HEK293 (cell line): ENCODE measurements around the gene GNAQ.

Experiments
- YY1 ChIP-seq: fragments of 450-650 bp; formaldehyde crosslinking; IDR thresholded peaks from 2 replicates; pipeline ENCODE4 v1.5.1; 2018; ENCODE audit warnings: missing biosample characterization, missing genetic modification characterization
- ZNF274 ChIP-seq, 2 experiments: fragments of 200-500 bp in 1 of 2; fragments of 450-650 bp in 1 of 2; sonication (Bioruptor generic) in 1 of 2; formaldehyde crosslinking in 1 of 2; IDR thresholded peaks; 2 replicates each; pipeline versions ENCODE4 v1.5.1 to v1.6.1; 2014 to 2016; ENCODE audit warnings: borderline replicate concordance in 1 of 2, inconsistent platforms in 1 of 2, low read length in 1 of 2, missing biosample characterization in 1 of 2, missing genetic modification characterization in 1 of 2
- ZNF354C ChIP-seq: fragments of 450-650 bp; formaldehyde crosslinking; IDR thresholded peaks from 2 replicates; pipeline ENCODE4 v1.5.1; 2016; ENCODE audit warnings: missing biosample characterization, missing genetic modification characterization, low read depth, borderline replicate concordance
- ZNF561 ChIP-seq: fragments of 450-650 bp; IDR thresholded peaks from 2 replicates; pipeline ENCODE4 v1.5.1; 2018; ENCODE audit warnings: missing biosample characterization, missing genetic modification characterization, borderline replicate concordance
- ZNF596 ChIP-seq: fragments of 450-650 bp; IDR thresholded peaks from 2 replicates; pipeline ENCODE4 v1.5.0; 2018; ENCODE audit warnings: missing biosample characterization, mild to moderate bottlenecking, missing genetic modification characterization, moderate library complexity
- ZNF785 ChIP-seq: fragments of 450-650 bp; formaldehyde crosslinking; IDR thresholded peaks from 2 replicates; pipeline ENCODE4 v1.5.1; 2016; ENCODE audit warnings: missing biosample characterization, missing genetic modification characterization
- TF ChIP-seq, protein P1 (sequence below): fragments of 450-650 bp; formaldehyde crosslinking; IDR thresholded peaks from 2 replicates; pipeline ENCODE4 v1.5.1; 2016; ENCODE audit warnings: missing biosample characterization, missing genetic modification characterization
- TF ChIP-seq, protein P2 (sequence below): fragments of 450-650 bp; formaldehyde crosslinking; IDR thresholded peaks from 2 replicates; pipeline ENCODE4 v1.5.1; 2016; ENCODE audit warnings: missing biosample characterization, missing genetic modification characterization
- TF ChIP-seq, protein P3 (sequence below): IDR thresholded peaks from 2 replicates; pipeline ENCODE4 v1.6.1; 2011; ENCODE audit warnings: mild to moderate bottlenecking, low read depth, low read length, borderline replicate concordance
- TF ChIP-seq, protein P4 (sequence below): fragments of 450-650 bp; formaldehyde crosslinking; IDR thresholded peaks from 2 replicates; pipeline ENCODE4 v1.5.1; 2017; ENCODE audit warnings: missing biosample characterization, missing genetic modification characterization
- TF ChIP-seq, protein P5 (sequence below): fragments of 450-650 bp; formaldehyde crosslinking; IDR thresholded peaks from 2 replicates; pipeline ENCODE4 v1.5.1; 2016; ENCODE audit warnings: missing biosample characterization, missing genetic modification characterization
- TF ChIP-seq, protein P6 (sequence below): fragments of 450-650 bp; formaldehyde crosslinking; IDR thresholded peaks from 2 replicates; pipeline ENCODE4 v1.5.1; 2016; ENCODE audit warnings: missing biosample characterization, missing genetic modification characterization

DNA sequence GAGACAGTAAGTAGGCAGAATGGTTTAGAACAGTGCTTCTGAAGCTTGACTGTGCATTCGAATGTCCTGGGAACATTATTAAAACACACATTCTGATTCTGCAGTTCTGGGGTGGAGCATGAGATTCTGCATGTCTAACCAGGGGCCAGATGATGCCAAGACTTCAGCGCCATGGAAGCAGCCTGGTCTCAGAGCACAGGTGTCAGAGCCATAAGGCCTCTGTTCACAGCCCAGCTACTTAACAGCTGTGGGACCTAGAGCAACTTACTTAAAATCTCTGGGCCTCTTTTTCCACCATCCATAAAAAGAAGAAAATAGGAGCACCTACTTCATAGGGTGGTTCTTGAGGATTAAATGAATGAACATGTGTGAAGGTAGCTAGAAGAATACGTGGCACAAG lies 84.0 kb downstream of the GNAQ start:
- TF ChIP-seq ZNF561 (no peak), ZNF274 (IDR thresholded peaks at IDR 0.05; ENCODE audit: low read length) (no peak), ZNF274 (tag by site-specific recombination; IDR thresholded peaks at IDR 0.05; ENCODE audit: borderline replicate concordance) (no peak), YY1 (tag by site-specific recombination) (no peak), ZNF596 (tag by site-specific recombination) (no peak), ZNF354C (tag by site-specific recombination) (no peak), ZNF785 (no peak)
- TF ChIP-seq, protein P1, sequence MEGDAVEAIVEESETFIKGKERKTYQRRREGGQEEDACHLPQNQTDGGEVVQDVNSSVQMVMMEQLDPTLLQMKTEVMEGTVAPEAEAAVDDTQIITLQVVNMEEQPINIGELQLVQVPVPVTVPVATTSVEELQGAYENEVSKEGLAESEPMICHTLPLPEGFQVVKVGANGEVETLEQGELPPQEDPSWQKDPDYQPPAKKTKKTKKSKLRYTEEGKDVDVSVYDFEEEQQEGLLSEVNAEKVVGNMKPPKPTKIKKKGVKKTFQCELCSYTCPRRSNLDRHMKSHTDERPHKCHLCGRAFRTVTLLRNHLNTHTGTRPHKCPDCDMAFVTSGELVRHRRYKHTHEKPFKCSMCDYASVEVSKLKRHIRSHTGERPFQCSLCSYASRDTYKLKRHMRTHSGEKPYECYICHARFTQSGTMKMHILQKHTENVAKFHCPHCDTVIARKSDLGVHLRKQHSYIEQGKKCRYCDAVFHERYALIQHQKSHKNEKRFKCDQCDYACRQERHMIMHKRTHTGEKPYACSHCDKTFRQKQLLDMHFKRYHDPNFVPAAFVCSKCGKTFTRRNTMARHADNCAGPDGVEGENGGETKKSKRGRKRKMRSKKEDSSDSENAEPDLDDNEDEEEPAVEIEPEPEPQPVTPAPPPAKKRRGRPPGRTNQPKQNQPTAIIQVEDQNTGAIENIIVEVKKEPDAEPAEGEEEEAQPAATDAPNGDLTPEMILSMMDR (tag by site-specific recombination), result no peak
- TF ChIP-seq, protein P2, sequence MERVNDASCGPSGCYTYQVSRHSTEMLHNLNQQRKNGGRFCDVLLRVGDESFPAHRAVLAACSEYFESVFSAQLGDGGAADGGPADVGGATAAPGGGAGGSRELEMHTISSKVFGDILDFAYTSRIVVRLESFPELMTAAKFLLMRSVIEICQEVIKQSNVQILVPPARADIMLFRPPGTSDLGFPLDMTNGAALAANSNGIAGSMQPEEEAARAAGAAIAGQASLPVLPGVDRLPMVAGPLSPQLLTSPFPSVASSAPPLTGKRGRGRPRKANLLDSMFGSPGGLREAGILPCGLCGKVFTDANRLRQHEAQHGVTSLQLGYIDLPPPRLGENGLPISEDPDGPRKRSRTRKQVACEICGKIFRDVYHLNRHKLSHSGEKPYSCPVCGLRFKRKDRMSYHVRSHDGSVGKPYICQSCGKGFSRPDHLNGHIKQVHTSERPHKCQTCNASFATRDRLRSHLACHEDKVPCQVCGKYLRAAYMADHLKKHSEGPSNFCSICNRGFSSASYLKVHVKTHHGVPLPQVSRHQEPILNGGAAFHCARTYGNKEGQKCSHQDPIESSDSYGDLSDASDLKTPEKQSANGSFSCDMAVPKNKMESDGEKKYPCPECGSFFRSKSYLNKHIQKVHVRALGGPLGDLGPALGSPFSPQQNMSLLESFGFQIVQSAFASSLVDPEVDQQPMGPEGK, result no peak
- TF ChIP-seq, protein P3, sequence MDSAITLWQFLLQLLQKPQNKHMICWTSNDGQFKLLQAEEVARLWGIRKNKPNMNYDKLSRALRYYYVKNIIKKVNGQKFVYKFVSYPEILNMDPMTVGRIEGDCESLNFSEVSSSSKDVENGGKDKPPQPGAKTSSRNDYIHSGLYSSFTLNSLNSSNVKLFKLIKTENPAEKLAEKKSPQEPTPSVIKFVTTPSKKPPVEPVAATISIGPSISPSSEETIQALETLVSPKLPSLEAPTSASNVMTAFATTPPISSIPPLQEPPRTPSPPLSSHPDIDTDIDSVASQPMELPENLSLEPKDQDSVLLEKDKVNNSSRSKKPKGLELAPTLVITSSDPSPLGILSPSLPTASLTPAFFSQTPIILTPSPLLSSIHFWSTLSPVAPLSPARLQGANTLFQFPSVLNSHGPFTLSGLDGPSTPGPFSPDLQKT, result no peak
- TF ChIP-seq, protein P4, sequence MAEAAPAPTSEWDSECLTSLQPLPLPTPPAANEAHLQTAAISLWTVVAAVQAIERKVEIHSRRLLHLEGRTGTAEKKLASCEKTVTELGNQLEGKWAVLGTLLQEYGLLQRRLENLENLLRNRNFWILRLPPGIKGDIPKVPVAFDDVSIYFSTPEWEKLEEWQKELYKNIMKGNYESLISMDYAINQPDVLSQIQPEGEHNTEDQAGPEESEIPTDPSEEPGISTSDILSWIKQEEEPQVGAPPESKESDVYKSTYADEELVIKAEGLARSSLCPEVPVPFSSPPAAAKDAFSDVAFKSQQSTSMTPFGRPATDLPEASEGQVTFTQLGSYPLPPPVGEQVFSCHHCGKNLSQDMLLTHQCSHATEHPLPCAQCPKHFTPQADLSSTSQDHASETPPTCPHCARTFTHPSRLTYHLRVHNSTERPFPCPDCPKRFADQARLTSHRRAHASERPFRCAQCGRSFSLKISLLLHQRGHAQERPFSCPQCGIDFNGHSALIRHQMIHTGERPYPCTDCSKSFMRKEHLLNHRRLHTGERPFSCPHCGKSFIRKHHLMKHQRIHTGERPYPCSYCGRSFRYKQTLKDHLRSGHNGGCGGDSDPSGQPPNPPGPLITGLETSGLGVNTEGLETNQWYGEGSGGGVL (tag by site-specific recombination), result no peak
- TF ChIP-seq, protein P5, sequence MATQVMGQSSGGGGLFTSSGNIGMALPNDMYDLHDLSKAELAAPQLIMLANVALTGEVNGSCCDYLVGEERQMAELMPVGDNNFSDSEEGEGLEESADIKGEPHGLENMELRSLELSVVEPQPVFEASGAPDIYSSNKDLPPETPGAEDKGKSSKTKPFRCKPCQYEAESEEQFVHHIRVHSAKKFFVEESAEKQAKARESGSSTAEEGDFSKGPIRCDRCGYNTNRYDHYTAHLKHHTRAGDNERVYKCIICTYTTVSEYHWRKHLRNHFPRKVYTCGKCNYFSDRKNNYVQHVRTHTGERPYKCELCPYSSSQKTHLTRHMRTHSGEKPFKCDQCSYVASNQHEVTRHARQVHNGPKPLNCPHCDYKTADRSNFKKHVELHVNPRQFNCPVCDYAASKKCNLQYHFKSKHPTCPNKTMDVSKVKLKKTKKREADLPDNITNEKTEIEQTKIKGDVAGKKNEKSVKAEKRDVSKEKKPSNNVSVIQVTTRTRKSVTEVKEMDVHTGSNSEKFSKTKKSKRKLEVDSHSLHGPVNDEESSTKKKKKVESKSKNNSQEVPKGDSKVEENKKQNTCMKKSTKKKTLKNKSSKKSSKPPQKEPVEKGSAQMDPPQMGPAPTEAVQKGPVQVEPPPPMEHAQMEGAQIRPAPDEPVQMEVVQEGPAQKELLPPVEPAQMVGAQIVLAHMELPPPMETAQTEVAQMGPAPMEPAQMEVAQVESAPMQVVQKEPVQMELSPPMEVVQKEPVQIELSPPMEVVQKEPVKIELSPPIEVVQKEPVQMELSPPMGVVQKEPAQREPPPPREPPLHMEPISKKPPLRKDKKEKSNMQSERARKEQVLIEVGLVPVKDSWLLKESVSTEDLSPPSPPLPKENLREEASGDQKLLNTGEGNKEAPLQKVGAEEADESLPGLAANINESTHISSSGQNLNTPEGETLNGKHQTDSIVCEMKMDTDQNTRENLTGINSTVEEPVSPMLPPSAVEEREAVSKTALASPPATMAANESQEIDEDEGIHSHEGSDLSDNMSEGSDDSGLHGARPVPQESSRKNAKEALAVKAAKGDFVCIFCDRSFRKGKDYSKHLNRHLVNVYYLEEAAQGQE (tag by site-specific recombination), result no peak
- TF ChIP-seq, protein P6, sequence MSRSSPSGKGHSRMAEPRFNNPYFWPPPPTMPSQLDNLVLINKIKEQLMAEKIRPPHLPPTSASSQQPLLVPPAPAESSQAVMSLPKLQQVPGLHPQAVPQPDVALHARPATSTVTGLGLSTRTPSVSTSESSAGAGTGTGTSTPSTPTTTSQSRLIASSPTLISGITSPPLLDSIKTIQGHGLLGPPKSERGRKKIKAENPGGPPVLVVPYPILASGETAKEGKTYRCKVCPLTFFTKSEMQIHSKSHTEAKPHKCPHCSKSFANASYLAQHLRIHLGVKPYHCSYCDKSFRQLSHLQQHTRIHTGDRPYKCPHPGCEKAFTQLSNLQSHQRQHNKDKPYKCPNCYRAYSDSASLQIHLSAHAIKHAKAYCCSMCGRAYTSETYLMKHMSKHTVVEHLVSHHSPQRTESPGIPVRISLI, result no peak
